ENCODE data around the gene KEL.

The KEL gene

GRCh38 chr7:142908921-142909890 lies 53.0 kb downstream of the KEL start:
- no peaks in the 10 kb centered on the region for H3K4me1 ChIP-seq (ENCODE audit: insufficient read depth, low read length)
- H3K4me2 ChIP-seq (ENCODE audit: insufficient read depth, low read length), result no peak overlapping the region
- H3K9me3 ChIP-seq (ENCODE audit: insufficient read depth, low read length, severe bottlenecking), result peaks cover 20% of the 10 kb centered on the region
- peaks cover 2% of the 10 kb centered on the region for H3K27me3 ChIP-seq (ENCODE audit: insufficient read depth, low read length, poor library complexity)
- H4K20me1 ChIP-seq (ENCODE audit: insufficient read depth, low read length), result no peaks in the 10 kb centered on the region
- H3K4me3 ChIP-seq (ENCODE audit: low read depth in 1 of 2, low read length in 2 of 2), result no peak overlapping the region
- no peak overlapping the region for H3K9ac ChIP-seq (ENCODE audit: low read depth, low read length)
- no peak for DNase-seq
- TF ChIP-seq EZH2 (IDR thresholded peaks at IDR 0.05; ENCODE audit: borderline replicate concordance, low read depth, low read length, severe bottlenecking) (no peak), CTCF (IDR thresholded peaks at IDR 0.05; ENCODE audit: borderline replicate concordance, extremely low read depth, low read length, poor library complexity, severe bottlenecking) (peak; percentile 38)
- no peak overlapping the region for H3K27ac ChIP-seq (ENCODE audit: low read length)
- peak; percentile 79 for ATAC-seq (ENCODE audit: insufficient read depth, low read depth)
- H3K36me3 ChIP-seq (ENCODE audit: insufficient read depth, low read length), result no peaks in the 10 kb centered on the region
- H2AFZ ChIP-seq (ENCODE audit: low read depth, low read length), result no peak overlapping the region
- H3K79me2 ChIP-seq (ENCODE audit: insufficient read depth, low read length), result no peaks in the 10 kb centered on the region

- Histone ChIP-seq H3K4me2 (ENCODE audit: insufficient read depth, low read length) (no peak overlapping the region), H3K27ac (ENCODE audit: low read length) (no peak overlapping the region), H3K9me3 (ENCODE audit: insufficient read depth, low read length, severe bottlenecking) (peaks cover 24% of the 10 kb centered on the region), H3K9ac (ENCODE audit: low read depth, low read length) (no peak overlapping the region), H3K27me3 (ENCODE audit: insufficient read depth, low read length, poor library complexity) (peaks cover 2% of the 10 kb centered on the region), H3K36me3 (ENCODE audit: insufficient read depth, low read length) (no peaks in the 10 kb centered on the region), H3K4me1 (ENCODE audit: insufficient read depth, low read length) (no peaks in the 10 kb centered on the region), H4K20me1 (ENCODE audit: insufficient read depth, low read length) (no peaks in the 10 kb centered on the region), H3K4me3 (ENCODE audit: low read depth in 1 of 2, low read length in 2 of 2) (no peak overlapping the region), H3K79me2 (ENCODE audit: insufficient read depth, low read length) (no peaks in the 10 kb centered on the region), H2AFZ (ENCODE audit: low read depth, low read length) (no peak overlapping the region)
- no peak for TF ChIP-seq CTCF (IDR thresholded peaks at IDR 0.05; ENCODE audit: borderline replicate concordance, extremely low read depth, low read length, poor library complexity, severe bottlenecking)
- TF ChIP-seq EZH2 (IDR thresholded peaks at IDR 0.05; ENCODE audit: borderline replicate concordance, low read depth, low read length, severe bottlenecking), result no peak
- DNase-seq (no peak), ATAC-seq (ENCODE audit: insufficient read depth, low read depth) (no peak)
These were observed 53.9 kb downstream of the KEL start for GRCh38 chr7:142908290-142908689.

GRCh38 chr7:142906643-142907042 lies 55.5 kb downstream of the KEL start:
- H3K9me3 ChIP-seq (ENCODE audit: insufficient read depth, low read length, severe bottlenecking), result peaks cover 24% of the 10 kb centered on the region
- no peak overlapping the region for H3K27ac ChIP-seq (ENCODE audit: low read length)
- H3K9ac ChIP-seq (ENCODE audit: low read depth, low read length), result no peak overlapping the region
- no peaks in the 10 kb centered on the region for H3K79me2 ChIP-seq (ENCODE audit: insufficient read depth, low read length)
- H4K20me1 ChIP-seq (ENCODE audit: insufficient read depth, low read length), result no peaks in the 10 kb centered on the region
- H2AFZ ChIP-seq (ENCODE audit: low read depth, low read length), result no peak overlapping the region
- no peak overlapping the region for H3K4me3 ChIP-seq (ENCODE audit: low read depth in 1 of 2, low read length in 2 of 2)
- no peak for ATAC-seq (ENCODE audit: insufficient read depth, low read depth)
- H3K36me3 ChIP-seq (ENCODE audit: insufficient read depth, low read length), result no peaks in the 10 kb centered on the region
- H3K4me1 ChIP-seq (ENCODE audit: insufficient read depth, low read length), result no peaks in the 10 kb centered on the region
- no peak overlapping the region for H3K4me2 ChIP-seq (ENCODE audit: insufficient read depth, low read length)
- peaks cover 2% of the 10 kb centered on the region for H3K27me3 ChIP-seq (ENCODE audit: insufficient read depth, low read length, poor library complexity)
- no peak for DNase-seq
- TF ChIP-seq CTCF (IDR thresholded peaks at IDR 0.05; ENCODE audit: borderline replicate concordance, extremely low read depth, low read length, poor library complexity, severe bottlenecking), result no peak
- TF ChIP-seq EZH2 (IDR thresholded peaks at IDR 0.05; ENCODE audit: borderline replicate concordance, low read depth, low read length, severe bottlenecking), result no peak
